K562 treated with DMSO at 1 percent for 4 hours (cell line): ENCODE data around the gene RAI1. TPM values are rescaled to one million over a fixed set of nuclear protein-coding genes. Genes with fewer than 3 reads are reported as not detected.

Source experiments
- total RNA-seq: library from RNA; unstranded; fragments of 300-600 nt; gene quantifications from 2 replicates; pipeline ENCODE4 v1.2.3, GENCODE V29; 2022; ENCODE audit not compliant: insufficient read depth

The RAI1 gene, protein sequence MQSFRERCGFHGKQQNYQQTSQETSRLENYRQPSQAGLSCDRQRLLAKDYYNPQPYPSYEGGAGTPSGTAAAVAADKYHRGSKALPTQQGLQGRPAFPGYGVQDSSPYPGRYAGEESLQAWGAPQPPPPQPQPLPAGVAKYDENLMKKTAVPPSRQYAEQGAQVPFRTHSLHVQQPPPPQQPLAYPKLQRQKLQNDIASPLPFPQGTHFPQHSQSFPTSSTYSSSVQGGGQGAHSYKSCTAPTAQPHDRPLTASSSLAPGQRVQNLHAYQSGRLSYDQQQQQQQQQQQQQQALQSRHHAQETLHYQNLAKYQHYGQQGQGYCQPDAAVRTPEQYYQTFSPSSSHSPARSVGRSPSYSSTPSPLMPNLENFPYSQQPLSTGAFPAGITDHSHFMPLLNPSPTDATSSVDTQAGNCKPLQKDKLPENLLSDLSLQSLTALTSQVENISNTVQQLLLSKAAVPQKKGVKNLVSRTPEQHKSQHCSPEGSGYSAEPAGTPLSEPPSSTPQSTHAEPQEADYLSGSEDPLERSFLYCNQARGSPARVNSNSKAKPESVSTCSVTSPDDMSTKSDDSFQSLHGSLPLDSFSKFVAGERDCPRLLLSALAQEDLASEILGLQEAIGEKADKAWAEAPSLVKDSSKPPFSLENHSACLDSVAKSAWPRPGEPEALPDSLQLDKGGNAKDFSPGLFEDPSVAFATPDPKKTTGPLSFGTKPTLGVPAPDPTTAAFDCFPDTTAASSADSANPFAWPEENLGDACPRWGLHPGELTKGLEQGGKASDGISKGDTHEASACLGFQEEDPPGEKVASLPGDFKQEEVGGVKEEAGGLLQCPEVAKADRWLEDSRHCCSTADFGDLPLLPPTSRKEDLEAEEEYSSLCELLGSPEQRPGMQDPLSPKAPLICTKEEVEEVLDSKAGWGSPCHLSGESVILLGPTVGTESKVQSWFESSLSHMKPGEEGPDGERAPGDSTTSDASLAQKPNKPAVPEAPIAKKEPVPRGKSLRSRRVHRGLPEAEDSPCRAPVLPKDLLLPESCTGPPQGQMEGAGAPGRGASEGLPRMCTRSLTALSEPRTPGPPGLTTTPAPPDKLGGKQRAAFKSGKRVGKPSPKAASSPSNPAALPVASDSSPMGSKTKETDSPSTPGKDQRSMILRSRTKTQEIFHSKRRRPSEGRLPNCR (N-terminal part only)
- 8.6 and 16.8 TPM in 2 replicates for total RNA-seq

DNA sequence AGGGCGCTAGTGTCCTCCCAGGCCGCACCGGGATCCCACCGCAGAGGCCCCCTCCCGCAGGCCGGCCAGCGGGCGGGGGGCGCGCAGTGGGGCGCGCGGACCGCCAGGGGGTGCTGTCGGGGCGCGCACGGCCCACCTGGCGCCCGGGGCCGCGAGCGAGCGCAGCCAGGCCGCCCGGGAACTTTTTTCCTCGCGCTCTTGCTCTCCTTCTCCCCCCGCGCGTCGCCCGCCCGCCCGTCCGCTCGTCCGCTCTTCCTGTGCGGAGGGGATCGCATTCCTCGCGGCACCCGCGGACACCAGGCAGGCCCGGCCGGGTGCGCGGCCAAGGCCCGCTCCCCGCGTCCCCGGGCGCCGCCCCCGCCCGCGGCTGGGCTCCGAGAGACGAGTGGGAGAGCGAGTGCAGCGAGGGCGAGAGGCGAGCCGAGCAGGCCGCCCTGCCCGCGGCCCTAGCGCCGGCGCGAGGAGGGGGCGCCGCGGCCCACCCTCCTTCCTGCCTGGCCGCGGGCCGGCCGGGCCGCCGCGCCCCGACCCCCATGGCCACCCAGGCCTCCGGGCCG is at the start of gene RAI1:
TSS of gene RAI1 (plus strand) at position 272 of the 557 bp plus-strand sequence. CDS start 111,491 bp downstream, outside the sequence.

DNA sequence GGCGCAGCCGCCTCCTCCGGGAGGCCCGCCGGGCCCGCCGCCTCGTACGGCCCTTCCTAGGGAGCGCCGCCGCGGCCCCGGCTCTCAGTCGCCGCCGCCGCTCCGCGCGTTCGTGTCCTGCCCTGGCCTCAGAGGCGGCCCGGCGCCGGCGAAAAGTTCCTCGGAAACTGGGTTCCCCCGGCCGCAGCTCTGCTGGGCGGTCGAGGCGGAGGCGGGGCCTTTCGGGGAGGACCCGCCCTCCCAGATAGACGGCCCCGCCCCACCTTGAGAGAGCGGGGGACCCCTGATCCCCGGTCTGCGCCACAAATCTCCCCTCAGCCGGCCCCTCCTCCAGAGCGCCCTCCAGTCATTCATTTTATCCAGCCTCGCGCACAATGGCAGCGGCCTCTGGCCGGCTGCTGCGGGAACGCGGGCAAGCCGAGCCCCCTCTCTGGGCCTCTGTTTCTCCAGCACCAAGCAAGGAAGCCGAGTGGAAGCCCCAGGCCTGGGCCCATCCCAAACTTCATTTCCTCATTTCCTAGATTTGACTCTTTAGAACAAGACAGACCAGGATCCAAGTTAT is 155.6 kb downstream of the RAI1 start, which contains the start of gene SREBF1:
TSS of gene SREBF1 (minus strand) at position 169 of the 562 bp plus-strand sequence. CDS start 169 bp downstream, outside the sequence.

Other genes with a start within 250 kb of the RAI1 start
- gene MED9, start 204.5 kb upstream of the RAI1 start, total RNA-seq, result 10.1 and 13.2 TPM in 2 replicates
- 0.99 TPM in 1 of 2 replicates, not detected in the other for gene RASD1, start 185.1 kb upstream of the RAI1 start, total RNA-seq
- gene PEMT, start 89.8 kb upstream of the RAI1 start, total RNA-seq, result 16.7 and 25.3 TPM in 2 replicates
- 107 and 128 TPM in 2 replicates for gene SREBF1, start 155.5 kb downstream of the RAI1 start, total RNA-seq